GM21447 (cell line): ENCODE measurements around the gene PRAMEF11.
"Not testable (repeated sequence)": the region's sequence is repeated elsewhere in the genome, so short reads cannot be mapped to it uniquely, and the experiment has no call there.

ENCODE experiments used
- ATAC-seq: cut with Tn5 transposase; IDR thresholded peaks from one replicate; pipeline ENCODE4 v1.9.1; 2021; ENCODE audit not compliant: unreplicated experiment

Gene PRAMEF11

DNA sequence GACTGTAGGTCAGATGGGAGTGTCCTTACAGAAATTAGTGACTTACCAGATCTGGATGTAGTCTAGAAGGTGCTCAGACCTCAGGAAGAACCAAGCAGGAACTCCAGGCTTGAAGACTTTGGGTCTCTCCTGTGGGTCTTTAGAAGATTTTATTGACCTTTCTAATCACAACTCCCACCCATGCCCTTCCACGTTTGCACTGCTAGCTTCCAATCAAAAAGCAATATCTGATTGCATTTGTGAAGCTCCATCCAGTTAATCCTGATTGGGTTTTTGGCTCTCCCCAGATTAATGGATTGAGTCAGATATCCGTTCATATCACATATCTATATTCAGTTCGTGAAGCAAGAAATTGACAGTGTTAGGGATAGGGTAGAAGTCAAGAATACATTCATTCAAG lies at the start of gene PRAMEF11:
Gene PRAMEF11 (minus strand): TSS at position 101 of the 400 bp plus-strand sequence. CDS start 2,621 bp downstream, outside the sequence.
- not testable (repeated sequence) for ATAC-seq

DNA sequence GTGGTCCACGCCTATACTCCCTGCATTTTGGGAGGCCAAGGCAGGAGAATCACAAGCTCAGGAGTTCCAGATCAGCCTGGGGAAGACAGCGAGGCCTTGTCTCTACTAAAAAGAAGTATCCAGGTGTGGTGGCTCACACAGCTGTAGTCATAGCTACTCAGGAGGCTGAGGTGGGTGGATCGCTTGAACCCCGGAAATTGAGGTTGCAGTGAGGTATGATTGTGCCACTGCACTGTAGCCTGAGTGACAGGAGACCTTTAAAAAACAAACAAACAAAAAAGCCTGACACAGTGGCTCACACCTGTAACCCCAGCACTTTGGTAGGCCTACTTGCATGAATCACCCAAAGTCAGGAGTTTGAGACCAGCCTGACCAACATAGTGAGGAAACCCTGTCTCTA lies 47.2 kb upstream of the PRAMEF11 start:
- not testable (repeated sequence) for ATAC-seq

- ATAC-seq, result not testable (repeated sequence)
Measured at GRCh38 chr1:12863131-12863880, 32.1 kb upstream of the PRAMEF11 start.

GRCh38 chr1:12856786-12857185 lies 25.6 kb upstream of the PRAMEF11 start, which contains the start of gene PRAMEF2:
Gene PRAMEF2 (plus strand): TSS chr1:12857086. CDS start chr1:12859010, 1,924 bp downstream.
- ATAC-seq, result not testable (repeated sequence)

DNA sequence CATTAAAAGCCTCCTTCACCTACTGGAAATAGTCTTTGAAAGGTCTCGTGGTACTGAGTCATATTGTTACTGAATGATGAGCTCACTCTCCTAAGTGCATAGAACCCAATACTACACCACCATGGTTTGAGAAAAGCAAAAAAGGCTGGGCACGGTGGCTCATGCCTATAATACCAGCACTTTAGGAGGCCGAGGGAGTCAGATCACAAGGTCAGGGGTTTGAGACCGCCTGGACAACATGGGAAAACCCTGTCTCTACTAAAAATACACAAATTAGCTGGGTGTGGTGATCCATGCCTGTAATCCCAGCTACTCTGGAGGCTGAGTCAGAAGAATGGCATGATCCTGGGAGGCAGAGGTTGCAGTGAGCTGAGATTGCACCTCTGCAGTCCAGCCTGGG lies 20.6 kb upstream of the PRAMEF11 start:
- no peak for ATAC-seq

- ATAC-seq, result not testable (repeated sequence)
Measured at GRCh38 chr1:12848620-12849019, 17.4 kb upstream of the PRAMEF11 start, which contains the start of gene HNRNPCL1. Gene HNRNPCL1 (minus strand): TSS chr1:12848720. CDS start chr1:12848289, 431 bp downstream.

DNA sequence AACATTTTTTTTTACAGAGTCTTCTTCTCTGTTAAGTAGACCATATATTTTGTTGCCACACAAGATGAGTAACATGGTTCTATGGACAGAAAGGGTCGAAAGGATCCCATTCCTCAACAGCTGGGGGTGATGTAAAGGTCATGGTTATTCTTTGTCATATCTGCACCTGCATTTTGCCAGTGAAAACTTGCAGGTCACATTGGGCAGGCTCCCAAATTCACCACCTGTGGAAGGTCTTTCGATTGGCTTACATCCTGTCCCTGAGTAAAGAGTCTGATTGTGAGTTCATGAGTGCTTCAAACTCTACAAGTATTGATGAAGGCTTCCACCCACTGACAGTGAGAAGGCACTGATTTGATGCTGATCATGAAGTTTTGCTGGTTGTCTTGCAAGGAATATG lies 2.0 kb upstream of the PRAMEF11 start:
- ATAC-seq, result not testable (repeated sequence)

- ATAC-seq, result not testable (repeated sequence)
Measured at GRCh38 chr1:12819061-12819460, 12.1 kb downstream of the PRAMEF11 start.

GRCh38 chr1:12811409-12811784 lies 19.8 kb downstream of the PRAMEF11 start:
- no peak for ATAC-seq

DNA sequence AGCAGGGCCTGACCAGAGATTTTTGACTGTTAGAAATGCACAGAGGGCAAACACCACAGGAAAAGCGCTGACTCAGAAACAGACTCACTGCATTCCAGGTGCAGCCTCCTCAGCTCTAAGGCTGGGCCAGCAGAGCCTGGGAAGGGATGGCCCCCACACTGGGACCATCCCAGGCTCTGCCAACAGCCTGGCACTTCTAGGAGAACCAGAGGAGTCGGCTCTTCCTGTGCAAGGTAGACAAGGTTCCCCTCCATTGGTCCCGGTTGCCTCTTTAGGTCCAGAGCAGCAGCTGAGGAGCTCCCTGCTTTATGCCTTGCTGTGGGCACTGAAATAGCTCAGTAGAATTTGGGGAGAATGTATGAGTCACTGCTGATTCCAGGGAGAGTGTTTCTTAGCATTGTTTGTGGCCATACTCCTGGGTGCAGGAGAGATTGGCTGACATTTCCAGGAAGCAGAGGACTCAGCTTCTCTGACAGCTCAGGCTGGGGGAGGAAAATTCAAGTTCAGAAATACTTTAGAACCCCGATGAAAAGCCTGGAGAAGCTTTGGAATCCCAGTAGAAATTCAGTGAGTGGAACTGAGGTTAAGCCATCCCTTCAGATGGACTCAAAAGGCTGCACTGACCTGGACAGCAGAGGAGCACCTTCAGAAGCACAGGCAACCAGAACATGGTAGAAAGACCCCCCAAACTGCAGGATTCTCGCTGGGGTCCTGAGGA lies 20.4 kb downstream of the PRAMEF11 start:
- no peak for ATAC-seq

- ATAC-seq, result no peak
Measured at GRCh38 chr1:12809933-12810332, 21.3 kb downstream of the PRAMEF11 start.

GRCh38 chr1:12799730-12800129 lies 31.5 kb downstream of the PRAMEF11 start:
- ATAC-seq, result no peak

DNA sequence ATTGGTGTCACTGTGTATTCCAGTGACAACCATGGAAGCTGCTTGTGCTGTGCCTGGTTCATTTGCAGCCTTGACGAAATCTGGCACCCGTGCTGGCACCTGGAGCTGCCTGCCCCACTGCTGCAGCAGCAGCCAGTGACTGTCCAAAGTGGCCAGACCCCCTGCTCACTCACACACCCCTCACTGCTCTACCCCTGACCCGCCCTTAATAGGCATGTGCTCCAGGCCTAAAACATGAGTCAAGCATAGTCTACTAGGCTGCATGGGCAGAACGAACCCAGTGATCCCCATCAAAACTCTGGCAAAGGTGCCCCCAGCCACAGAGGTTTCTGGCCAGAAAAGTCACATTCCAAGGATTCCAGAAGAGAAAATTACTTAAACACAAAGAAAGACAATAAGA lies 32.3 kb downstream of the PRAMEF11 start:
- ATAC-seq, result no peak

GRCh38 chr1:12791097-12791496 lies 40.1 kb downstream of the PRAMEF11 start, which contains the start of gene PRAMEF1:
Gene PRAMEF1 (plus strand): TSS chr1:12791397. CDS start chr1:12793228, 1,831 bp downstream.
- not testable (repeated sequence) for ATAC-seq

DNA sequence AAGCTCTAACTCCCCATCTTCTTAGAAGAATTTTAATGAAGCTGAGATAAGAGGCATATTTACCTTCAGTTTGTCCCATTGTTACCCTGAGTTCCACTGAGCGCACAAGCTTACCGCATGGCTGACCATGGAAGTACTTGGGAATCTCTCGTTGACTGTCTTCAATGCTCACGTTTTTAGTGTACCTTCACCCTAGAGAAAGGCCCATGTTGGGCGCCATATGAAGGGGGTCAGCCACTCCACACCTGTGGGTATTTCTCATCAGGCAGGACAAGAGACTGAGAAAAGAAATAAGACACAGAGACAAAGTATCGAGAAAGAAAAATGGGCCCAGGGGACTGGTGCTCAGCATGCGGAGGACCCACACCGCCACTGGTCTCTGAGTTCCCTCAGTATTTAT lies 46.5 kb downstream of the PRAMEF11 start:
- ATAC-seq, result not testable (repeated sequence)

DNA sequence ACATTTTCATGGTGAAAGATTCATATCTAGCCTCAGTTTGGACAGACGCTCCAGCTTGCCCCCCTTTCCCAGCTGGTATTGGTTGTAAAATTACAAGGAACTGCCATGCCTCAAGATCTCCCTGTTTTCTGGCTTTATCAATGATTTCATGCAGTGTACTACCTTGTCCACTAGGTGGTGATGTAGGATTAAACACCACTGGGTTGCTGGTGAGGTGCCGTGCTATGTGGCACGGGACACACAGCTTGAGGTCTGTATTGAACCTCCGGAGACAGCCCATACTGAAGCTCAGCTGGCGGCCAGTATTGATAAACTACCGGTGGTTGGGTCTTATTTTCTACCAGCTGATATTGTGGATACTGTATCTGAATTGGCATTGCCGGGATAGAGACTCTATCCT lies 47.4 kb downstream of the PRAMEF11 start:
- ATAC-seq, result not testable (repeated sequence)

GRCh38 chr1:12781488-12781887 lies 49.7 kb downstream of the PRAMEF11 start:
- ATAC-seq, result not testable (repeated sequence)

DNA sequence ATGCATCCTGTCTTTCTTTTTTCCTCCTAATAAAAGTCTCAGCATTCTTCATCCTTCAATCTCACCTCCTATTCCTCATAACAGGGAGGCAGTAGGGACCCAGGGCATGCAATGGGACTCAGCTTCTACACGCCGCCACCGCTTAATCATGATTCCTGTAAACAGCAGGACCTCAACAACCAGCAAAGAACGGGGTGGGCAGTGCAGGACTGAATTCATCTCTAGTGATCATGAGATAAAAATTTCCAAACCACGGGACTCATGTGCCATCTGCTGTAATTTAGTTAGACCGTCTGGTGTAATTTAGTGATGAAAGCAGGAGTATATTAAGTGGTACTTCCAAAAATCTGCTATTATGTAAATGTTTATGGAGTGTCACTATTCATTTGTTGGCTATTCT lies 52.3 kb downstream of the PRAMEF11 start:
- ATAC-seq, result no peak

GRCh38 chr1:12778061-12778460 lies 53.1 kb downstream of the PRAMEF11 start:
- ATAC-seq, result no peak

GRCh38 chr1:12776801-12777557 lies 54.2 kb downstream of the PRAMEF11 start:
- ATAC-seq, result no peak

DNA sequence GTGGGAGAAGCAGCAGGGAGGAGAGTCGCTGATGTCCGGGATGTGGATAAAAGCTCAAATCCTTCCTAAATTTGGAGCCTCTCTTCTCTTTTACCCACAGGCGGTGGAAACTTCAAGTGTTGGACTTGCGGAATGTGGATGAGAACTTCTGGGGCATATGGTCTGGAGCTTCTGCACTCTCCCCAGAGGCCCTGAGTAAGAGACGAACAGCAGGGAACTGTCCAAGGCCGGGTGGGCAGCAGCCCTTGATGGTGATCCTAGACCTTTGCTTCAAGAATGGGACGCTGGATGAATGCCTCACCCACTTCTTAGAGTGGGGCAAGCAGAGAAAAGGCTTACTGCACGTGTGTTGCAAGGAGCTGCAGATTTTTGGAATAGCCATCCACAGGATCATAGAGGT lies 55.8 kb downstream of the PRAMEF11 start:
- ATAC-seq, result no peak
